Activated CD8-positive, alpha-beta T cell treated with anti-CD3 and anti-CD28 coated beads for 36 hours (primary cell): ENCODE results near the gene PNLIPRP3. TPM values are rescaled to one million over a fixed set of nuclear protein-coding genes. Genes with fewer than 3 reads are reported as not detected.

ENCODE experiments used
- ATAC-seq: fragments of 200-7000 bp; cut with Tn5 transposase; one replicate; pipeline ENCODE4 v1.10.0; 2021; ENCODE audit warnings: mild to moderate bottlenecking, moderate library complexity
- CTCF ChIA-PET: fragments of 350-600 bp; sonication (Branson Sonifier 250); formaldehyde crosslinking; loops from one replicate; lab custom pipeline; 2021; ENCODE audit warnings: antibody characterized with exemption; lab: Charles Lee
- POLR2A ChIA-PET: fragments of 350-600 bp; sonication (Branson Sonifier 250); formaldehyde crosslinking; loops from one replicate; lab custom pipeline; 2021; ENCODE audit warnings: antibody characterized with exemption; lab: Charles Lee
- DNase-seq: peaks from one replicate; pipeline ENCODE4 v3.0.0-alpha.2; 2020
- H3K27ac Mint-ChIP-seq: one replicate; pipeline ENCODE4 v1.8.0; 2021; ENCODE audit warnings: mild to moderate bottlenecking, mixed read lengths
- H3K27me3 Mint-ChIP-seq: one replicate; pipeline ENCODE4 v1.8.0; 2021; ENCODE audit warnings: mixed read lengths
- H3K36me3 Mint-ChIP-seq: one replicate; pipeline ENCODE4 v1.8.0; 2021; ENCODE audit warnings: low read depth, mixed read lengths
- H3K4me1 Mint-ChIP-seq: one replicate; pipeline ENCODE4 v1.8.0; 2021; ENCODE audit warnings: low read depth, mixed read lengths
- H3K4me3 Mint-ChIP-seq: one replicate; pipeline ENCODE4 v1.8.0; 2021; ENCODE audit warnings: mild to moderate bottlenecking, moderate library complexity, mixed read lengths
- H3K9me3 Mint-ChIP-seq: one replicate; pipeline ENCODE4 v1.8.0; 2021; ENCODE audit warnings: mixed read lengths
- CTCF ChIP-seq: fragments of 200-600 bp; IDR thresholded peaks from one replicate; pipeline ENCODE4 v1.8.0; 2022; ENCODE audit warnings: antibody characterized with exemption, mild to moderate bottlenecking
- intact Hi-C: fragments of 100-400 bp; cut with micrococcal nuclease; formaldehyde crosslinking; loops from one replicate; pipeline ENCODE4 v1.10.0; 2022
- total RNA-seq, 2 experiments: library from RNA; stranded (reverse); gene quantifications; one replicate each; pipeline ENCODE4 v1.2.3, GENCODE V29; 2021

Gene PNLIPRP3
- total RNA-seq, 2 experiments from 2014 or later, result not detected

GRCh38 chr10:116490028-116490662 lies 62.5 kb downstream of the PNLIPRP3 start:
- Mint-ChIP-seq H3K27me3 (peaks cover 5% of the 10 kb centered on the region), H3K27ac (no peak overlapping the region), H3K9me3 (no peaks in the 10 kb centered on the region), H3K36me3 (no peaks in the 10 kb centered on the region), H3K4me1 (no peaks in the 10 kb centered on the region), H3K4me3 (no peak overlapping the region)
- POLR2A ChIA-PET, result no interaction called here
- TF ChIP-seq CTCF, result peak; percentile 64
- intact Hi-C loops, result loop anchor here (5.0 kb wide), 1 partner anchor 48 kb away; no protein-coding TSS in a partner anchor
- CTCF ChIA-PET, result interaction anchor here (0.9 to 2.0 kb wide), 4 partner anchors 14 to 46 kb away, joined by 3 to 7 read pairs (median 6); no protein-coding TSS in a partner anchor
- no peak for ATAC-seq
- no peak for DNase-seq

GRCh38 chr10:116504786-116505185 lies 77.1 kb downstream of the PNLIPRP3 start:
- CTCF ChIA-PET, result interaction anchor here (2.0 kb wide), 1 partner anchor 14 kb away, joined by 7 read pairs; no protein-coding TSS in a partner anchor
- no peaks in the 10 kb centered on the region for H3K9me3 Mint-ChIP-seq
- no peak for ATAC-seq
- POLR2A ChIA-PET, result no interaction called here
- DNase-seq, result no peak
- no peaks in the 10 kb centered on the region for H3K36me3 Mint-ChIP-seq
- H3K4me1 Mint-ChIP-seq, result no peaks in the 10 kb centered on the region
- no peak overlapping the region for H3K4me3 Mint-ChIP-seq
- no peak overlapping the region for H3K27ac Mint-ChIP-seq
- TF ChIP-seq CTCF, result no peak
- intact Hi-C loops, result no loop called here
- no peaks in the 10 kb centered on the region for H3K27me3 Mint-ChIP-seq

- no peaks in the 10 kb centered on the region for H3K36me3 Mint-ChIP-seq
- ATAC-seq (no peak), DNase-seq (no peak)
- no peaks in the 10 kb centered on the region for H3K4me1 Mint-ChIP-seq
- H3K27me3 Mint-ChIP-seq, result peaks cover 1% of the 10 kb centered on the region
- no peaks in the 10 kb centered on the region for H3K9me3 Mint-ChIP-seq
- POLR2A ChIA-PET, result no interaction called here
- H3K4me3 Mint-ChIP-seq, result no peak overlapping the region
- CTCF ChIA-PET, result no interaction called here
- TF ChIP-seq CTCF, result no peak
- no peak overlapping the region for H3K27ac Mint-ChIP-seq
- intact Hi-C loops, result no loop called here
These were observed 82.9 kb downstream of the PNLIPRP3 start for GRCh38 chr10:116510565-116510964.

- Mint-ChIP-seq H3K36me3 (no peaks in the 10 kb centered on the region), H3K4me1 (no peaks in the 10 kb centered on the region), H3K27me3 (peaks cover 1% of the 10 kb centered on the region), H3K27ac (no peak overlapping the region), H3K9me3 (no peaks in the 10 kb centered on the region), H3K4me3 (no peak overlapping the region)
- ChIA-PET POLR2A (no interaction called here), CTCF (no interaction called here)
- intact Hi-C loops, result no loop called here
- ATAC-seq, result no peak
- DNase-seq, result no peak
- TF ChIP-seq CTCF, result no peak
These were observed 83.7 kb downstream of the PNLIPRP3 start for GRCh38 chr10:116511365-116511764.

GRCh38 chr10:116521424-116522290 lies 94.0 kb downstream of the PNLIPRP3 start:
- DNase-seq (peak; percentile 58), ATAC-seq (peak; percentile 37)
- H3K4me1 Mint-ChIP-seq, result no peaks in the 10 kb centered on the region
- H3K27me3 Mint-ChIP-seq, result peaks cover 1% of the 10 kb centered on the region
- POLR2A ChIA-PET, result no interaction called here
- CTCF ChIA-PET, result interaction anchor here (0.7 to 1.5 kb wide), 6 partner anchors 8 to 69 kb away, joined by 3 to 4 read pairs (median 4); partner anchors contain the start of gene PNLIPRP1
- H3K4me3 Mint-ChIP-seq, result no peak overlapping the region
- no peaks in the 10 kb centered on the region for H3K9me3 Mint-ChIP-seq
- no peaks in the 10 kb centered on the region for H3K36me3 Mint-ChIP-seq
- peak; percentile 80 for TF ChIP-seq CTCF
- intact Hi-C loops, result no loop called here
- no peak overlapping the region for H3K27ac Mint-ChIP-seq
